HEK293 (cell line): Measurements from ENCODE around the gene CACNA2D3.

ENCODE experiments used
- EGR2 ChIP-seq: fragments of 450-650 bp; formaldehyde crosslinking; IDR thresholded peaks from 2 replicates; pipeline ENCODE4 v1.5.1; 2016; ENCODE audit warnings: low read depth, missing biosample characterization, missing genetic modification characterization
- PRDM1 ChIP-seq: fragments of 450-650 bp; formaldehyde crosslinking; IDR thresholded peaks from 2 replicates; pipeline ENCODE4; 2016; ENCODE audit warnings: missing biosample characterization, missing genetic modification characterization
- ZNF140 ChIP-seq: fragments of 450-650 bp; formaldehyde crosslinking; IDR thresholded peaks from 2 replicates; pipeline ENCODE4 v1.5.1; 2016; ENCODE audit warnings: missing biosample characterization, missing genetic modification characterization
- ZNF174 ChIP-seq: fragments of 450-650 bp; formaldehyde crosslinking; IDR thresholded peaks from 2 replicates; pipeline ENCODE4 v1.5.0; 2017; ENCODE audit warnings: missing biosample characterization, mild to moderate bottlenecking, missing genetic modification characterization
- ZNF37A ChIP-seq: fragments of 450-650 bp; IDR thresholded peaks from 2 replicates; pipeline ENCODE4 v1.5.1; 2018; ENCODE audit warnings: missing biosample characterization, missing genetic modification characterization
- TF ChIP-seq, protein P1 (sequence below): fragments of 450-650 bp; formaldehyde crosslinking; IDR thresholded peaks from 2 replicates; pipeline ENCODE4 v1.5.1; 2016; ENCODE audit warnings: missing biosample characterization, missing genetic modification characterization

DNA sequence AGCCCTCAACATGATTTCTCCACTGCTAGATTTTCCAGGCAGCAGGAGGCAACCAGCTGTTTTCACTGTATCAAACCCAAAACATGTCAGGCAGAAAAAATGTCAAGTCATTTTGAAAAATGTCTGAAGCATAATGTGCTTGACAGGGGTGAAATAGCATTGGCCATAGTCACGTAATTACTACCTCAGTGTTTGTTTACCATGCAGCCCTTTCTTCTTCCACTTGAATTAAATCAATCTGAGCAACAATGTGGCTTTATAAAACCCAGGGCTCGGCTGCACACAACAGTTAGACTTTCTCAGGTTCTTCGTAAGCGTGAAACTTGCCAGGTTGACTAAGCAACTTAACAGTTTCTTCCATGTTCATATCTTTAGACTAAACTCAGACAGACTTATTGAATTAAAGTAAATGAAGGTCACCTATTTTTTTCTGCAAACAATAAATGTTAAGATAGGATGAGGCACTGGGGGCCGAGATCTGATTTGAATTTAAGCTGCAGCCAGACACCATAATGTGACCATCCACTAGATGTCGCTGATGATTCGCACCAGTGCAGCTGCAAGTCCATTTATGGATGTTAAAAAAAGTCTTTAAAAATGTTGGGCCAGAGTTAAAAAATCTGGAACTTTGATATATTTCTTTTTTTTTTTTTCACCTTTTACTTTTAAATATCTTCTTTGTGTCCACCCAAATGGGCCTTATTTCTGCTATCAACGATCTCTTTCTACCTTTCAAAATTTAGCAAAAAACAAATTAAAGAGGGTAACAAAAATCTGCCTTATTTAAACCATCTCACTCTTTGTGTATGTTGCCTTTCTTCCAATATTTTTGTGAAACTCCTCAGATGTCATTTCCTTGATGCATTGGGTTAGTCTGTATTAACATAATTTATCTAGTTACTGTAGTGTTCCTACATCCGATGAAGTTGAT lies 305.9 kb downstream of the CACNA2D3 start:
- no peak for TF ChIP-seq PRDM1 (tag by site-specific recombination)
- no peak for TF ChIP-seq ZNF140 (tag by site-specific recombination)
- TF ChIP-seq ZNF37A = no peak
- TF ChIP-seq, protein P1, sequence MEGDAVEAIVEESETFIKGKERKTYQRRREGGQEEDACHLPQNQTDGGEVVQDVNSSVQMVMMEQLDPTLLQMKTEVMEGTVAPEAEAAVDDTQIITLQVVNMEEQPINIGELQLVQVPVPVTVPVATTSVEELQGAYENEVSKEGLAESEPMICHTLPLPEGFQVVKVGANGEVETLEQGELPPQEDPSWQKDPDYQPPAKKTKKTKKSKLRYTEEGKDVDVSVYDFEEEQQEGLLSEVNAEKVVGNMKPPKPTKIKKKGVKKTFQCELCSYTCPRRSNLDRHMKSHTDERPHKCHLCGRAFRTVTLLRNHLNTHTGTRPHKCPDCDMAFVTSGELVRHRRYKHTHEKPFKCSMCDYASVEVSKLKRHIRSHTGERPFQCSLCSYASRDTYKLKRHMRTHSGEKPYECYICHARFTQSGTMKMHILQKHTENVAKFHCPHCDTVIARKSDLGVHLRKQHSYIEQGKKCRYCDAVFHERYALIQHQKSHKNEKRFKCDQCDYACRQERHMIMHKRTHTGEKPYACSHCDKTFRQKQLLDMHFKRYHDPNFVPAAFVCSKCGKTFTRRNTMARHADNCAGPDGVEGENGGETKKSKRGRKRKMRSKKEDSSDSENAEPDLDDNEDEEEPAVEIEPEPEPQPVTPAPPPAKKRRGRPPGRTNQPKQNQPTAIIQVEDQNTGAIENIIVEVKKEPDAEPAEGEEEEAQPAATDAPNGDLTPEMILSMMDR (tag by site-specific recombination) = peak; percentile 43; the same call in 1 of the 2 replicates
- TF ChIP-seq ZNF174 = no peak
- no peak for TF ChIP-seq EGR2
